ENCODE results near the gene TTI1. TPM values are rescaled to one million over a fixed set of nuclear protein-coding genes. Genes with fewer than 3 reads are reported as not detected.

TTI1 gene
- total and polyA plus RNA-seq, 2 of the 13 experiments (the other 11 are each of a cell fraction or from before 2014, with no cell fraction given) = 22.9 to 39.8 TPM

DNA sequence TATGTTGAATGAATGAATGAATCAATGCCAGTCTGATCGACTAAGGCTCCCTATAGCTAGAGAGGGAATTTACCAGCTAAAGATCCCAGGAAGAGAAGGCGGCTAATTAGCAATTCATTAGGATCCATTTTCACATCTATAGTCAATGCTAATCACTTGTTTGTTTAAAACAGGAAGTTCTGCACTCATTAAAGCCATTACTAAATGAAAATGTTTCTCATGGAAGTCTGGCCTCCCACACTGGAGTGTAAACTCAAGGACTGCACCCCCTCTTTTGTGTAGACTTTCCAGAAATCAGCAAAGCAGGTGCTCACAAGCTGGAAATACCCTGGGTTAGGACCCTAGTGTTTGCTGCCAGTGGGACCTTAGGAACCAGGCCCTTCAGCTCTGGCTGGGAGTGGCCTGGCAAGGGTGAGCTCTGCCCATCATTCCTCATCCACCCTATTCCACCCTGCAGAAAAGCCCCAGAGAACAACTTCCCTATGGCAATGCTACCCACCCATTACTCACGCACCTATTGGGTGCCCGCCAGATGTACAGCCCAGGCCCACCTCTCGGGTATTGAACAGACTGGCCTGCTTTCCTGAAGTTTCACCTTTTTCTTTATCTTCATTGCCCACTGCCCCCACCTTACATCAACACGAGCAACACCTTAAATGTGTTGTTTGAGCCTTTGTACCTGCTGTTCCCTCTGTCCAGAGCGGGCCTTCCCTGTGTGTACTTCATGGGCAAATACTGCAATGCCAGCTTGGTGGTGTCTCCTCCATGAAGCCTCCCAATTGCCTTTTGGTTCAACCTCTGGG lies 60.8 kb downstream of the TTI1 start:
- no peaks in the 10 kb centered on the region for H4K20me1 ChIP-seq (ENCODE audit: insufficient read depth, low read length)
- in situ Hi-C loops (cut with HindIII; ENCODE audit: extremely low pct_ligation_motif_present, low pct_unique_long_range_greater_than_20kb) (no loop called here), intact Hi-C loops (cut with micrococcal nuclease; ENCODE audit: unreplicated experiment) (no loop called here)
- TF ChIP-seq JDP2 (CRISPR knock-in tag; IDR thresholded peaks at IDR 0.05; ENCODE audit: borderline replicate concordance) = no peak
- 0 out of 2 replicates have a peak, but pooled peaks have one; percentile 26 for TF ChIP-seq HIVEP1 (CRISPR knock-in tag; IDR thresholded peaks at IDR 0.05)
- no peak overlapping the region for H3K9ac ChIP-seq (ENCODE audit: insufficient read depth, low read depth, low read length)
- no peak overlapping the region for H2AFZ ChIP-seq (ENCODE audit: low read length)
- no peaks in the 10 kb centered on the region for H3K9me3 ChIP-seq (ENCODE audit: low read length)
- ChIA-PET CTCF (ENCODE audit: low intra/inter-chr PET ratio, low total read pairs) (no interaction called here), POLR2A (no interaction called here)
- FAIRE-seq = no peak
- no TSS peak for BruUV-seq (replicated peaks)
- H3K27me3 ChIP-seq (ENCODE audit: control insufficient read depth in 1 of 2, insufficient read depth in 2 of 2, low read length in 2 of 2) = no peaks in the 10 kb centered on the region
- H3K36me3 ChIP-seq (replicated peaks in 1 of 2; ENCODE audit: control insufficient read depth in 1 of 2, insufficient read depth in 2 of 2, low read length in 2 of 2) = no peaks in the 10 kb centered on the region
- WGBS (ENCODE audit: low lambda C conversion rate) = 84% methylated on average over 7 of the region's 7 CpGs
- H3K79me2 ChIP-seq (ENCODE audit: insufficient read depth, low read length) = no peaks in the 10 kb centered on the region
- H3K4me3 ChIP-seq (replicated peaks in 1 of 3; ENCODE audit: insufficient read depth in 1 of 3, low read depth in 2 of 3, low read length in 3 of 3) = no peak overlapping the region
- DNase-seq (ENCODE audit: low spot score) = no peak
- H3K4me1 ChIP-seq (ENCODE audit: insufficient read depth, low read length) = no peaks in the 10 kb centered on the region
- H3K27ac ChIP-seq (ENCODE audit: extremely low read length, insufficient read depth, low read length) = no peak overlapping the region
- no peak overlapping the region for H3K4me2 ChIP-seq (ENCODE audit: low read depth, low read length)
- ATAC-seq = no peak

GRCh38 chr20:37971561-37972127 lies 61.6 kb downstream of the TTI1 start:
- ChIA-PET CTCF (ENCODE audit: low intra/inter-chr PET ratio, low total read pairs) (no interaction called here), POLR2A (no interaction called here)
- Histone ChIP-seq H3K27me3 (ENCODE audit: control insufficient read depth in 1 of 2, insufficient read depth in 2 of 2, low read length in 2 of 2) (no peaks in the 10 kb centered on the region), H3K4me3 (replicated peaks in 1 of 3; ENCODE audit: insufficient read depth in 1 of 3, low read depth in 2 of 3, low read length in 3 of 3) (no peak overlapping the region), H4K20me1 (ENCODE audit: insufficient read depth, low read length) (no peaks in the 10 kb centered on the region), H3K79me2 (ENCODE audit: insufficient read depth, low read length) (no peaks in the 10 kb centered on the region), H3K36me3 (replicated peaks in 1 of 2; ENCODE audit: control insufficient read depth in 1 of 2, insufficient read depth in 2 of 2, low read length in 2 of 2) (no peaks in the 10 kb centered on the region), H3K9me3 (ENCODE audit: low read length) (no peaks in the 10 kb centered on the region), H3K9ac (ENCODE audit: insufficient read depth, low read depth, low read length) (no peak overlapping the region), H3K27ac (ENCODE audit: extremely low read length, insufficient read depth, low read length) (no peak overlapping the region), H3K4me1 (ENCODE audit: insufficient read depth, low read length) (no peaks in the 10 kb centered on the region), H3K4me2 (ENCODE audit: low read depth, low read length) (no peak overlapping the region), H2AFZ (ENCODE audit: low read length) (no peak overlapping the region)
- ATAC-seq (no peak), DNase-seq (ENCODE audit: low spot score) (no peak), FAIRE-seq (no peak)
- TF ChIP-seq HNF1A (IDR thresholded peaks at IDR 0.05; ENCODE audit: low read depth) (no peak), HNF1A (CRISPR knock-in tag; IDR thresholded peaks at IDR 0.05; ENCODE audit: borderline replicate concordance) (no peak), SAFB2 (CRISPR knock-in tag; IDR thresholded peaks at IDR 0.05; ENCODE audit: borderline replicate concordance, low read depth) (no peak), FOSL1 (CRISPR knock-in tag; IDR thresholded peaks at IDR 0.05; ENCODE audit: borderline replicate concordance) (no peak), ZNF83 (CRISPR knock-in tag; IDR thresholded peaks at IDR 0.05; ENCODE audit: borderline replicate concordance) (no peak), ZNF282 (IDR thresholded peaks at IDR 0.05; ENCODE audit: partially characterized antibody) (peak; percentile 75)
- in situ Hi-C loops (cut with HindIII; ENCODE audit: extremely low pct_ligation_motif_present, low pct_unique_long_range_greater_than_20kb) (no loop called here), intact Hi-C loops (cut with micrococcal nuclease; ENCODE audit: unreplicated experiment) (no loop called here)
- no TSS peak for BruUV-seq (replicated peaks)
- WGBS (ENCODE audit: low lambda C conversion rate) = 74% methylated on average over 5 of the region's 5 CpGs

Measured in HepG2 (cell line).